ENCODE results near the gene SERPINB13. TPM values are rescaled to one million over a fixed set of nuclear protein-coding genes. Genes with fewer than 3 reads are reported as not detected.

SERPINB13 gene
- polyA plus RNA-seq, 2 of the 4 experiments (the other 2 are of a cell fraction): not detected

DNA sequence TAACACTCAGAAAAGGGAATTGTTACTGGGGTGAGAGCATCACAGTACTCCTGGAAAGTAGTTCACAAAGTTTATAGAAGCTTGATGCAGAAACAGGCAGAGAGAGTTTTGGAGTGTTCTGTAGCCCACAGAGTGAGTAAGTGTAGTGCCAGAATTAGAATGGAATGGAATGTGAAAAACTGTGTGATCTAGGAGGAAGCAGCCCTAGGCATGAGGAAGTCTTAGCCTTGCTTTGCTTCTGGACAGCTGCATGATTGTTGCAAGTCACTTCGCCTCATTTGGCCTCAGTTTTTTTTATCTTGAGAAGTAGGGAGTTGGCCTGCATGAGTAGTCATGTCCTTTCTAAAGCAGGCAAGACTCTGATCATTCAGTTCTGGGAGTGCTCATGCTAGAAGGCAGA, 34.1 kb upstream of the SERPINB13 start:
- FAIRE-seq (no peak), ATAC-seq (peak in 1 of 2 experiments; percentile 43; a peak in 1 of 6 replicates), DNase-seq (ENCODE audit: low read depth in 1 of 2, low spot score in 1 of 2) (peak in 1 of 2 experiments; percentile 32)
- no peak overlapping the region for H3K27ac ChIP-seq
- no peak overlapping the region for H3K4me3 ChIP-seq
- TF ChIP-seq POLR2A (IDR thresholded peaks at IDR 0.05; ENCODE audit: low read length) (no peak), EHMT2 (IDR thresholded peaks at IDR 0.05; ENCODE audit: low read depth) (no peak), KDM1A (IDR thresholded peaks at IDR 0.05; ENCODE audit: low read depth) (no peak), HEYL (CRISPR knock-in tag; IDR thresholded peaks at IDR 0.05) (no peak), CHD2 (IDR thresholded peaks at IDR 0.05; ENCODE audit: low read length, partially characterized antibody) (no peak), ESRRA (IDR thresholded peaks at IDR 0.05; ENCODE audit: borderline replicate concordance, low read length) (no peak), USF2 (IDR thresholded peaks at IDR 0.05) (no peak), NR3C1 (IDR thresholded peaks at IDR 0.05) (no peak), JUN (IDR thresholded peaks at IDR 0.05) (no peak), RFX5 (IDR thresholded peaks at IDR 0.05) (no peak), EHF (CRISPR knock-in tag; IDR thresholded peaks at IDR 0.05) (no peak), HOXB13 (CRISPR knock-in tag; IDR thresholded peaks at IDR 0.05; ENCODE audit: low read depth) (no peak), HMGXB4 (CRISPR knock-in tag; IDR thresholded peaks at IDR 0.05; ENCODE audit: borderline replicate concordance) (no peak)
- TF ChIP-seq, protein P1, sequence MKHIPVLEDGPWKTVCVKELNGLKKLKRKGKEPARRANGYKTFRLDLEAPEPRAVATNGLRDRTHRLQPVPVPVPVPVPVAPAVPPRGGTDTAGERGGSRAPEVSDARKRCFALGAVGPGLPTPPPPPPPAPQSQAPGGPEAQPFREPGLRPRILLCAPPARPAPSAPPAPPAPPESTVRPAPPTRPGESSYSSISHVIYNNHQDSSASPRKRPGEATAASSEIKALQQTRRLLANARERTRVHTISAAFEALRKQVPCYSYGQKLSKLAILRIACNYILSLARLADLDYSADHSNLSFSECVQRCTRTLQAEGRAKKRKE (CRISPR knock-in tag; IDR thresholded peaks at IDR 0.05; ENCODE audit: low read depth): no peak
- ChIA-PET CTCF (interaction anchor here (0.6 kb wide), 1 partner anchor 280 kb away, joined by 3 read pairs; no protein-coding TSS in a partner anchor), POLR2A (no interaction called here)
- H3K9me3 ChIP-seq: no peaks in the 10 kb centered on the region
- WGBS (ENCODE audit: missing lambda C conversion rate): 15% methylated on average over 1 of the region's 1 CpG
- no peaks in the 10 kb centered on the region for H3K4me1 ChIP-seq
- H3K4me2 ChIP-seq: no peak overlapping the region

- no peaks in the 10 kb centered on the region for H3K4me1 ChIP-seq
- FAIRE-seq: no peak
- no peaks in the 10 kb centered on the region for H3K9me3 ChIP-seq
- WGBS (ENCODE audit: missing lambda C conversion rate): 49% methylated on average over 9 of the region's 9 CpGs
- no peak overlapping the region for H3K4me3 ChIP-seq
- POLR2A ChIA-PET: no interaction called here
- DNase-seq (ENCODE audit: low read depth in 1 of 2, low spot score in 1 of 2): no peak
- TF ChIP-seq RFX5 (IDR thresholded peaks at IDR 0.05): no peak
- TF ChIP-seq CBX2 (IDR thresholded peaks at IDR 0.05; ENCODE audit: borderline replicate concordance, low read depth): no peak
- no peak for TF ChIP-seq EHMT2 (IDR thresholded peaks at IDR 0.05; ENCODE audit: low read depth)
- TF ChIP-seq E2F6 (IDR thresholded peaks at IDR 0.05; ENCODE audit: borderline replicate concordance, low read depth): no peak
- TF ChIP-seq GATA3 (IDR thresholded peaks at IDR 0.05; ENCODE audit: borderline replicate concordance): no peak
- TF ChIP-seq RCOR1 (IDR thresholded peaks at IDR 0.05; ENCODE audit: low read depth, low read length): no peak
- TF ChIP-seq PHF8 (IDR thresholded peaks at IDR 0.05; ENCODE audit: borderline replicate concordance, low read depth): no peak
- no peak for TF ChIP-seq SREBF2 (IDR thresholded peaks at IDR 0.05)
- TF ChIP-seq CBX8 (IDR thresholded peaks at IDR 0.05): no peak
- no peak for TF ChIP-seq ZNF302 (CRISPR knock-in tag; IDR thresholded peaks at IDR 0.05)
- no peak for TF ChIP-seq RARB (CRISPR knock-in tag; IDR thresholded peaks at IDR 0.05)
- TF ChIP-seq ELK1 (IDR thresholded peaks at IDR 0.05; ENCODE audit: low read depth, low read length): no peak
- TF ChIP-seq HDAC2 (IDR thresholded peaks at IDR 0.05): no peak
- ATAC-seq: no peak
- CTCF ChIA-PET: interaction anchor here (0.7 kb wide), 1 partner anchor 42 kb away, joined by 4 read pairs; no protein-coding TSS in a partner anchor
- H3K27ac ChIP-seq: no peak overlapping the region
- H3K4me2 ChIP-seq: no peak overlapping the region
Observed at GRCh38 chr18:63559567-63560491, 27.3 kb upstream of the SERPINB13 start.
